Keratinocyte (primary cell): ENCODE results near the gene CDHR3.

Experiments used
- CTCF ChIP-seq, 3 experiments: IDR thresholded peaks in 1 of 3; conservative IDR thresholded peaks in 1 of 3; optimal IDR thresholded peaks in 1 of 3; 2 replicates in 2 of 3; 3 replicates in 1 of 3; pipeline versions ENCODE3 to v1.5.1; 2011; ENCODE audit warnings: low read length in 3 of 3, mild to moderate bottlenecking in 3 of 3, moderate library complexity in 2 of 3, control low read depth in 1 of 3, inconsistent platforms in 1 of 3; ENCODE audit not compliant: insufficient read depth in 2 of 3; ENCODE audit errors: extremely low read depth in 1 of 3
- EZH2 ChIP-seq: IDR thresholded peaks from one replicate; pipeline ENCODE4 v1.6.1; 2012; ENCODE audit warnings: inconsistent platforms, mild to moderate bottlenecking, low read length, moderate library complexity

- TF ChIP-seq CTCF (optimal IDR thresholded peaks at IDR 0.05 in 1 of 3, IDR thresholded peaks at IDR 0.05 in 1 of 3, conservative IDR thresholded peaks at IDR 0.05 in 1 of 3; ENCODE audit: extremely low read depth in 1 of 3, insufficient read depth in 2 of 3, low read length in 3 of 3) (no peak), EZH2 (no peak)
These were observed 101.9 kb downstream of the CDHR3 start for GRCh38 chr7:106064771-106065574.
